Femur (tissue), 1 donor: ENCODE data around the gene CST4.
"Not testable (repeated sequence)": the region's sequence is repeated elsewhere in the genome, so short reads cannot be mapped to it uniquely, and the experiment has no call there.

Experiments
- DNase-seq: peaks from one replicate; pipeline ENCODE4 v3.0.0-alpha.2; 2017

CST4 gene

DNA sequence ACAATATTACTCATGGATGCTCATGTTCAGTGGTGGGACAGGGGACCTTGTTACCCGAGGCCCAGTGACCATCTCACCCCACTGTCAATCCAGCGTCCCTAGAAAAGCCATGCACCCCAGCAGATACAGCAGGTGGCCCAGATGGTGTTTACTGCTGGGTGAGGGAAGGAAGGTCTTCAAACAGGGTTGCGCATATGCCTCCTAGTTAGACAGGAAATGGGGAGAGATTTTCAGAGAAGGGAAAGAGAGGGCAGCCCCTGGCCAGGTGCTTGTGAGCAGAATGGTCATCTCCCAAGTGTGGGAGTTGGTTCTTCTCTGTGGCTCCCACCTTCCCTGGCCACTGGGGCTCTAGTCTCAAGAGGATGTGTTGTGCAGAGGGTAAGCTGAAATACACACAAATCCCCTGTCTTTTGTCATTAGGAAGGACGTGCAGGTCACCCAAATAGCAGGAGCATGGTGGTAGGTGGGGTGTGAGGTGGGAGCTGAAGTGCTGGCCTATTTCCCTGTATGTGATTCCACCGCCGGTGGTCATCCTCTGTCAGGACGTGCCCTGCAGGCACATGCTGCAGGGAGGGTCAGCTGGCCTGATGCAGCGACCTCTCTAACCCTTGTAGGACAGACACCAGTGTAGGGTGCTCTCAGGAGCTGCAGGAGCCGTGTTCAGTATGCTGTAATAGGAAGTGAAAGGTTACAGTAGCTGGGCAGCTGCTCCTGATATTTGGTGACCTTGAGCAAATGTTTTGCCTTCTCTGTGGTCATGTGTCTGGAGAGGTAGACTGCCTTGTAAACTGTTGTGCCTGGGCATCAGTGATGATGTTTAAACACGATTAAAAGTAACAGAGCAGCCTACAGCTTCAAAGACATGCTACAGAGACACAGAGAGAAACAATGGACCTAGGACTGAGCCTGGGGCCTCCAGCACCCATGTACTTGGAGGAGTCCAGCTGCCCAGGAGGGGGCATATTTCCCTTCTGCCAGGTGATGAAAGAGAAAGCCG is 47.9 kb downstream of the CST4 start:
- no peak for DNase-seq

DNA sequence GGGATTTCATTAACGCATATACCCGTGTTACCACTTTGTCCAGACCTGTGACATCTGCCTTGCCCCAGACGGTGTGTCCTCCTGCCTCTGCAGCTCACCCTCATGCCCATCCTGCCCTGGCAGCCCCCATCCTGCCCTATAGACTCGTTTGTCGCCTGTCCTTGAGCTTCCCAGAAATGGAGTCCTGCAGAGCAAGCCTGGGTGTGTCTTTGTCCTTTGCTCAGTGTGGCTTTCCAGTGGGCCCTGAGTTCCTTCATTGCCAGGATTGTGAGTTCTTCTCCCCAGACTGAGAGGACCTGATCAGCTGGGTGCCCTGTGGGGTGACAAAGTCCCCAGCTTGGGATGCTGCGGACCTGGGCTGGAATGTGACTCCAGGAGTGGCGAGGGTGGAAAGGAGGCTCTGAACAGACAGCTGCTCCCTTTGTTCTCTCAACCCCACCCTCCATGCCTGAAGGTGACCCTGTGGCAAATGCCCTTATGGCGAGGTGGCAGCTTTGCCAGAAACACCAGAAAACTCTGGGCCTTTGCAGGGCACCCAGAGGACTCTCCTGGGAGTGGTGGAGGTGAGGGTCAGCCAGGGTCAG is 48.7 kb downstream of the CST4 start:
- no peak for DNase-seq

DNA sequence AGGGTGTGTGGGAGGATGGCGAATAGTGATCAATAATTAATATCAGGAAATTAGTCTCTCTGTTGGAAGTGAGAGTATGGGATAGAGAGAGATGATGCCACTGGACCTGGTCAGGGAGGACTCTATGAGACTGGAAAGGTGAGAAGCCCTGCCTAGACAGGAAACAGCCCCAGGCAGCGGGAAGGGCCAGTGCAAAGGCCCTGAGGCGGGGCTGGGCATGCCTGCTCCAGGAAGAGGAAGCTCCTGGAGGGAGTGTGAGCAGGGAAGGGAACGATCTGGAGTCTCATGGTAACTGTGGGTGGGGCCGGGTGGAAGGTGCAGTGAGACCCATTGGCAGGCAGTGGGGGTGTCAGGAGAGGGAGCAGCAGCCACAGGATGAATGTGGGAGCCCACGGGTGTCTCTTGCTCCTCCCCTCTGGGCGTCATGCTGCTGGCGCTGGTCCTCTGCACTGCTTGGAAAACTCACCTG is 49.3 kb downstream of the CST4 start:
- no peak for DNase-seq

DNA sequence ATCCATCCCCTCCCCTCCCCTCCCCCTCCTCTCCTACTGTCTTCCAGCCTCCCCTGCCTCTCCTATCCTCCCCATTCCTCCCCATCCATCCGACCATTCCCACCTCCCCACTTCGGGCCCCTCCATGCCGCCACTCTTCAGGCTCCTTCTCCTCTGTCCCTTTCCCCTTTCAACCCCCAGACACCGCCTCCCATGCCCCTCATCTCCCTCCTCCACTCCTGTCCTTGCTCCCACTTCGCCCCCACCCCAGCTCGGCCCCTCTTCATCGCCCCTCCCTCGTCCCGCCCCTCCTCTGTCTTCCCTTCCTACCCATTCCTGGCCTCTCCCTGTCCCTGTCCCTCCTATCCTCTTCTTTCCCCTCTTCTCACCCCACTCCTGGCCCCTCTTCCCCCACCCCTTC is 50.5 kb downstream of the CST4 start:
- DNase-seq = no peak

DNA sequence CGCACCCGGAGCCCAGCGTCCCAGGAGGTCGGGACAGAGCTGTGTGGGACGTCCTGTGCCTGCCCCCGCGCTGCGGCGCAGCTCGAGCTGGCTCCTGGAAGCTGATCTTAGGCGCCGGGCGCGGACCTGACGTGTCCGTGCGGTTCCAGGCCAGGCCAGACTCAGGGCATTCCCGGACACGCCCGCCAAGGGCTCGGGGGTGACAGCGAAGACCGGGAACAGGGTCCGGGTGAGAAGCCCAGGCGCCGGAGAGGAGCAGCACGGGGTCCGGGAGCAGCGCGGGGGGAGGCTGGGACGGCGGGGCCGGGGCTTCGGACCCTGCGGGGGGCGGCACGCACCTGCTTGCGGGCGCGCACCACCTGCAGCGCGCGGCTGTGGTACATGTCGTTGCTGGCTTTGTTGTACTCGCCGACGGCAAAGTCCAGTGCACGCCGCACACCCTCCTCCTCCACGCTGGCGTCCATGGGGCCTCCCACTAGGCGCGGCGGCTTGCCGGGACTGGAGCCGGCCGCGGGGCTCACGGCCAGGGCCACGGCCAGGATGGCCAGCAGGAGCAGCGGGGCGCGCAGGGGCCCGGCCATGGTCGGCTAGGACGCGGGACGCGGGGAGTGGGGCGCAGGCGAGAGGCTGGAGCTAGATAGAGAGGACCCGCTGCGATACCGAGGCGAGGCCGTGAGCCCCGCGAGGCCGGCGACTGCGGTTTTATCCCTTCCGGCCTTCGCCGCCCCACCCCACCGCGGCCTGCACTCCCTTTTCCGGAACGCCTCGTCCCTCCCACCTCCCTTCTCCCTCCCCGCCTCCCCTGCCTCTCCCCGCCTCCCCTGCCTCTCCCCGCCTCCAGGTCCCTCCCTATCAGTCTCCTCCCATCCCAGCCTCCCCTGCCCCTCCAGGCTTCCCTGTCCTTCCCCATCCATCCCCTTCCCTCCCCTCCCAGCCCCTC is 51.3 kb downstream of the CST4 start, which contains the start of gene CST3:
TSS of gene CST3 (minus strand) at position 674 of the 940 bp plus-strand sequence. CDS start at position 581, 93 bp downstream.
- DNase-seq = peak; percentile 93

DNA sequence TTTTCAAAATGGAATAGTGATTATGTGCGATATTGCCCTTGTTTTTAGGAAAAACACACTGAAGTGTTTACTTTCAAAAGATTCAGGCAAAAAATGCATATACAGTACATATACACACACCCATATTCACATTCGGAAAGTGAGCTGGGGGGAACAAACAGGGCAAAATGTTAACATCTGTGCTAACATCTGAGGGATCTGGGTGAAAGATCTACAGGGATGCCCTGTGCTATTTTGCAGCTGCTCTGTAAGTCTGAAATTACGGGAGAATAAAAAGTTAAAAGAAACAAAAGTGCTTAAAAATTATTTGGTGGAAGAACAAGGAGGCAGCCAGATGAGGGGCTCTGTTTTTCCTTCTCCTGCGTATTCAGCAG is 51.9 kb downstream of the CST4 start:
- DNase-seq = no peak

DNA sequence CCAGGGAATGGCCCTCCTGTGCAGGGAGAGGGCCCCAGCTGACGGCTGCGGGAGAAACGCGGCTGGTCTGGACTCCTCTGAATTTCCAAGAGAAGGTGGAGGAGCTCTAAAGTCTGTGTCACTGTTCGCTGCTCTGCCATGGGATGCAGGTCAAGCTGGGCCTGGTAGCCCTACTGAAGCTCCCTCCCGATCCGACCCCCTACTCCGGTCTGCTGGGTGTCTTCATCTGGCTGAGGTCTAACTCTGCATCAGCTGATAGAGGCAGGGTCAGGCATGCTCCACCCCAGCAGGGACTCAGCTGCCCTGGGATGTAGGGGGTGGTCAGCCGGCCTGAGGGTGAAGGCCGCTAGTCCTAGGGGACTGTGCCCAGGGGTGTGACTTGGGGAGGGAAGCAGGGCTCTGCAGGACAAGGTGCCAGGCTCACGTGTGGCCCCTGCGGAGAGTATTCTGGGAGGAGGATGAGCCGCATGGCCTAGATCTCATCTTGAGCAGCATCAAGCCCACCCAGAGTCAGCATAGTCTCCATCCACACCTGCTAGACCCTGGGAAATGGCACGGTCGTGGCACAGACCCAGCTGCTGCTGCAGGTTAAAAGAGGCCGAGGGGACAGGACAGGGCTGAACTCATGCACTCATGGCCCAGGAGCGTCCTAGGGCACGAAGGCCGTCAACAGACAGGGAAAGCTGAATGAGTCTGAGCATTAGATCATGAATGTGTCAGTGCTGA is 52.5 kb downstream of the CST4 start:
- DNase-seq = no peak

DNA sequence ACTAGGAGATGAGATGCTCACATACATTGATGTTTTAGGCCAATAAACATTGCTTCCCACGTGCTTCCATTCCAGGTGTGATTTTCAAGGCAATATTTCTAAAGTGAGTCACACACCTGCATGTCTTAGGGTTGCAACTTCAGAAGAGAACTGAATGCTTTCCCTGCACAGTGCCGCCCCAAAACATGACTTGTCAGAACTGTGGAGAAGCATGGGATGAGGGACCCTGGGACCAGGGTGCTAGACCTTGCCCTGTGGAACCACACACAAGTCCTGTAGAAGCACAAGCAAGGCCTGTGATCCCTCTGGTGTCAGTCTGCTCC is 53.1 kb downstream of the CST4 start:
- not testable (repeated sequence) for DNase-seq
